Non-pigmented ciliary epithelial cell (primary cell): ENCODE measurements around the gene COMMD3.

Experiments
- DNase-seq: peaks from one replicate; pipeline ENCODE4 v3.0.0-alpha.2; 2010; ENCODE audit warnings: low read depth

The COMMD3 gene

GRCh38 chr10:22319980-22320558 lies 3.9 kb downstream of the COMMD3 start:
- no peak for DNase-seq

- DNase-seq = no peak
Measured at GRCh38 chr10:22320591-22321155, 4.5 kb downstream of the COMMD3 start, which contains the start of gene BMI1. Gene BMI1 (plus strand): TSS chr10:22321099. CDS start chr10:22326450, 5,351 bp downstream.

DNA sequence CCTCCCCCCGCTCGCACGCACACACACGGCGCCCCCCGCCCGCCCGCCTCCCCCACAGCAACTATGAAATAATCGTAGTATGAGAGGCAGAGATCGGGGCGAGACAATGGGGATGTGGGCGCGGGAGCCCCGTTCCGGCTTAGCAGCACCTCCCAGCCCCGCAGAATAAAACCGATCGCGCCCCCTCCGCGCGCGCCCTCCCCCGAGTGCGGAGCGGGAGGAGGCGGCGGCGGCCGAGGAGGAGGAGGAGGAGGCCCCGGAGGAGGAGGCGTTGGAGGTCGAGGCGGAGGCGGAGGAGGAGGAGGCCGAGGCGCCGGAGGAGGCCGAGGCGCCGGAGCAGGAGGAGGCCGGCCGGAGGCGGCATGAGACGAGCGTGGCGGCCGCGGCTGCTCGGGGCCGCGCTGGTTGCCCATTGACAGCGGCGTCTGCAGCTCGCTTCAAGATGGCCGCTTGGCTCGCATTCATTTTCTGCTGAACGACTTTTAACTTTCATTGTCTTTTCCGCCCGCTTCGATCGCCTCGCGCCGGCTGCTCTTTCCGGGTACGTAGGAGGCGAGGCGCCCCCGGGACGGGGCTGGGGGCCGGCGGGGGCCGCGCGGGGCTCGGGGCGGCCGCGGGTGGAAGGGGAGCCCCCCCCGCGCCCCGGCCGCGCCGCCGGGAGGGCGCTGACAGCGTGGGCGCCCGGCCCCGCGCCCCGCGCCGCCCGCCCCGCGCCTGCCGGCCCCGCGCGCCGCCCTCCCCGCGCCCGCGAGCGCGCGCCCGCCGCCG lies 5.2 kb downstream of the COMMD3 start:
- no peak for DNase-seq

DNA sequence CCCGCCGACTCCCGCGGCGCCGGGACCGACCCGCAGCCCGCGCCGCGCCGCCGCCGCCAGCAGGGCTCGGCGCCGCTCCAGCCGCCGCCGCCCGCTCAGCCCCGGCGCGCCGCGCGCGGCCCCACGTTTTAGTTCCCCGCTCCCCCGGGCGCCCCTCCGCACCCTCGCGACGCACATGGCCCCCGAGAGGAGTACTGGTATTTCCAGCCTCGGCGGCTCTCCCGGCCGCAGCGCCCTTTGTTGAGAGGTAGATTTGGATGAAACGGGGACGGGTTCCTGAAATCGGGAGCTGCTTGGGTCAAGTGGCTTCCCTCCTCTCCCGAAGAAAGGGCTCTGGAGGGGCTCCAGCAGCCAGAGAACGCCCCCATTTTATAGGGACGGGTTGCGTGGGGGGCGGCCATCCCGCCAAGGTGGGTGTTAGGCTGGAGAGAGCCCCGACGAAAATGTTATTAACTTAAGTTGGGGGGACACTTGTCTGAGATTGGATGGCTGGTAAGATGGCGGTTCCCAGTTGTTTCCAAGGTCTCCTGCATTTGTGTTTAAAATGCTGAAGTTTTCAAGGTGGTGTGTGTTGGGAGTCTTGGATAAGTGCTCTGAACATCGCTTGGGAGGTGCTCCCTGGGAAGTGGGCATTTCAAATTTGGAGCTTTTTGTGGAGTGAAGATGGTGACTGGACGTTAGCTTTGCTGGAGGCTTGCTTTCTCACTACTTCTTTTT lies 5.9 kb downstream of the COMMD3 start:
- no peak for DNase-seq

DNA sequence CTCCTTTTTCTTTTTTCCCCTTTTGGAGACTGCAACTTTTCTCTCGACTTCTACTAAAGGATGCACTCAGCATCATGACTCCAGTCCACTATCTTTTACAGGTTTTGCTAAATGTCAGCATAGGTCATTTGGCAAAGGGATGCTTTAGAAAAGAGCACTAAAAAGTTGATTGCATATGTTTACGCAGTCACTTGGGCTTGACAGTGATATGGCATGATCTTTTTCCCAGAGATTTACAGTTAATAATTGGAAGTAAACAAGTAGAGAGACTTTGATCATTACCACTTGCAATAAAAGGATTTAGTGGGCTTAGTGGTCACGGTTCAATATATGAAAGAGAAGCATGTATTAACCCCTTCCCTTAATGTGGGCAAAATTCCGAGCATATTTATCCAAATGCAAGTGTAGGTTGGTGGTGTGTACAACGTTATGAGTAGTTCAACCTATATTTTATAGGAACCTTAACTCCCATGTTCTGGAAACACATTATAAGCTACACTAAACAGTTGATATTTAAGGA lies 6.5 kb downstream of the COMMD3 start:
- DNase-seq = no peak

DNA sequence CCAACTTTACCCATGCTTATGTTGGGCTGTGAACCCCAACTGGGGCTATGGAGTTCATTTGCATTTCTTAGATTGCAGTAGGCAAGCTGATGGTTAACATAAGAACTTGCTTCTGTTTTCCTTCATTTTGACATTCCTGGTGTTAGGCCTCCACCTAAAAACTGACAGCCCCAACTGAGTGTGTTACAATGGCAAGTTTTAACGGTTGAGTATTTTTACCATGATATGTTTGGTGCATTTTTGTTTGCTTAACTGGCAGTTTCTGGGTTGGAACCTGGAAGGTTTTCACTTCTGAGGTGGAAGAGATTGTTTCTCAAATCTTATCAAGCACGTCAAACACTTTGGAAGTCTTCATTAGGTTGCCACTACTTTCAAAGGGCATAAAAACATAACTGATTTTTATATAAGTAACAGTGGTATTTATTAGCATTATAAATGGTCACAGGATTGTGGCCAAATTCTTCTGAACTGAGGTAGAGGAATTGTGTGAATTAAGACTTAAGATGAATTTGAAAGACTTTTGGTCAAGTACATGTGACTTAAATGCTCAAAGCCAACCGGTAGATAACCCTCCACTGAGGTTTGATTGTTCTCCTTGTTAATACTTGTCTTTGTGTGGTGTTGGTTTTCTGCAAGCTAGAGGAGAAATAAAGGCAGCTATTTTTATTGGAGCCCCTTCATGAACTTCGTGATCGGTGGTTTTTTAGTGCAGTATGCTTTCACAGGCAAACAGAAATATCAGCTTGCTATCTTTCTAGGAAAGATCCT lies 7.5 kb downstream of the COMMD3 start:
- DNase-seq = no peak

DNA sequence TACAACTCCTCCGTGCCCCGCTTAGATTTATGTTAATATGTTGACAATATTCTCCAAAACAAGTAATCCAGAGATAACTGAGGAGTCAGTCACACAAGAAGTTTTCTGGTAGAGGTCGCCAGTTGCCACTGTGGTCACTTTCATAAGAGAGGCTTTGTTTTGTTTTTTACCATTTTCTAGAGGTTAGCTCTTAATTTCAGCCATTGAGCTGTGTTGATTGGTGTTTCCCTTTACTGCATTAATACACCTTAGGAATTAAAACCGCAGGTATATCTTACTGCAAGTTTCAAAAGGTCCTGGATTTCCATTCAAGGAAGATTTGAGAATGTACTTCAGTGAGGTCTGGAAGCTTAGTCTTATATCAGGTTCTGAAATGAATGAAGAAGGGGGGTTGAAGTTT lies 8.2 kb downstream of the COMMD3 start:
- DNase-seq = no peak

DNA sequence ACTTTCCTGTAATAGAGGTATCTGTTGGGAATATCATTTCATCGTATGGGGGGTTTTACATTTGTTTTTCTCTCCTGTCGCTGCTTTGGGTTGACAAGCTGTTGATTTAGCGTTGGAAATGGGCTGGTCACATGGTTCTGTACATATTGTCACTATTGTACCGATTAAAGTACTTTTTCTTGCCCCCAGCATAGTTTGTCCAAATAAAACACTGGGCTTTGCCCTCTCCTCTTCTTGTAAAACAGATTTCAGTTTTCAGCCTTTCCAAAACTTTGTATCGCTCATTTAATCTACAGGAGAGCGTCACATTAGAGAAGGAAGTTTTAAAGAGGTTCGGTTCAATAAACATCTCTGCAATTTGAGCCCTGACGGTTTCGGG lies 8.7 kb downstream of the COMMD3 start:
- no peak for DNase-seq

DNA sequence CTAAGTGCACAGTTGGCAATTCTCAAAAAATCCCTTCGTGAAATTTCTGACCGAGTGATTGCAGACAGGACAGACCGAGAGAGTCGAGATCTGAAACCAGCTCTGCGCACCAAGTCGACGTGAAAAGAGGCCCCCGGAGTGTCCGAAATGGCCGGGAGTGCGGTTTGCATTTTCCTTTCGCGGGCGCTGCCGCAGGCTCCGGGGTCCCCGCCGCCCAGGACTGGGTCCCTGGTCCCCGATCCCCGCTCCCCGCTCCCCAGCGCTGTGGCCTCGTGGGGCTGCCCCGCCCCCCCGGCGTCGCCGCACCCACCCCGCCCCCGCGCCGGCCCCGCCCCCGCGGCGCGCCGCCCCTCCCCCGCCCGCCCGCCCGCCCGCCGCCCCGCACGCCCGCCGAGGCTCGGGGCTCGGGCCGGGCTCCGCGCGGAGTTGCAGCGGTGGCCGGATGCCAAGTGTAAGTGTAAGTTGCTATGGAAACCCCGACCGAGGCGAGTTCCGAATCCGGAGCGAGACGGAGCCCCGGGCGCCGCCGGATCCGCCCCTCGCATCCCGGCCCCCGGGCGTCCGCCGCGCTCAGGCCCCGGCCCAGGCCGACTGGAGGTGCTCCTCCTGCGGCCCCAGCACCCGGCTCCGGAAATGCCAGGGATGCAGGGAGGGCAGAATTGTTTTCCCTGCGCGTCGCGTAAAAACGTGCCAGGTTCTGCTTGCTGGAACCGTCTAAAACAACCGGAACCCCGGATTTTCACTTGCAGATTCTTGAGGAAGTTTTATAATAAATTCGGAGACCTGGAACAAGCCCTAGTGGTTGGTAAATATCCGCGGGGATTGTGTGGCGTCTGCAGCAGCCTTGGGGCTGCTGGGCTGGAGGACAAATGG lies 9.3 kb downstream of the COMMD3 start:
- DNase-seq = no peak

DNA sequence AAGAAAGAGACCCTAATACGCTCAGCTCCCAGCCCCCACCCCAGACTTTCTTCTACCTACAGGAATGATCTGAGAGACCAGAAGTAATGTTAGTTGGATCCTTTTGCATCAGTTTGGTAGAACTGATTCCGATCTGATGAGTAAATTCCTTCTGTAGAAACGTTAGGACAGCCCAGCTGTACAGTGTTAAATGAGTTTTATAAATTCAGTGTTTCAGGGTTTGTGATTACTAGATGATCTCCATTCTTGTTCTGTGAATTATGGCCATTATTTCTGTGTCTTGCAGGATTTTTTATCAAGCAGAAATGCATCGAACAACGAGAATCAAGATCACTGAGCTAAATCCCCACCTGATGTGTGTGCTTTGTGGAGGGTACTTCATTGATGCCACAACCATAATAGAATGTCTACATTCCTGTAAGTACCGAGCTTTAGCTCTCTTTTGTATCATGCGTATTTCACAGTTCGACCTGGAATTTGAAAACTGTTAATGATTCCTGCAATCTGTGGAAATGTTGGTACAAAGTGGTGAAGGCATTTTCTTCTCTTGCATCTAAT lies 10.0 kb downstream of the COMMD3 start:
- DNase-seq = no peak

DNA sequence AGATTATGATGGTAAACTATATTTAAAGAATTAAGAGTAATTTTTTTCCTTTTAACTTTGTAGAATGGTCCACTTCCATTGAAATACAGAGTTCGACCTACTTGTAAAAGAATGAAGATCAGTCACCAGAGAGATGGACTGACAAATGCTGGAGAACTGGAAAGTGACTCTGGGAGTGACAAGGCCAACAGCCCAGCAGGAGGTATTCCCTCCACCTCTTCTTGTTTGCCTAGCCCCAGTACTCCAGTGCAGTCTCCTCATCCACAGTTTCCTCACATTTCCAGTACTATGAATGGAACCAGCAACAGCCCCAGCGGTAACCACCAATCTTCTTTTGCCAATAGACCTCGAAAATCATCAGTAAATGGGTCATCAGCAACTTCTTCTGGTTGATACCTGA lies 13.0 kb downstream of the COMMD3 start:
- no peak for DNase-seq

GRCh38 chr10:22332116-22332692 lies 16.0 kb downstream of the COMMD3 start:
- no peak for DNase-seq

- no peak for DNase-seq
Measured at GRCh38 chr10:22333167-22333974, 17.2 kb downstream of the COMMD3 start.

- DNase-seq = no peak
Measured at GRCh38 chr10:22333975-22334282, 17.7 kb downstream of the COMMD3 start.

GRCh38 chr10:22334414-22335172 lies 18.4 kb downstream of the COMMD3 start:
- DNase-seq = no peak

GRCh38 chr10:22335173-22335933 lies 19.2 kb downstream of the COMMD3 start:
- DNase-seq = no peak

- no peak for DNase-seq
Measured at GRCh38 chr10:22338185-22338900, 22.2 kb downstream of the COMMD3 start.
